NT2/D1 (cell line): Measurements from ENCODE around the gene COL26A1.
A peak's percentile ranks its signal among the peaks of the same experiment; 100 is the strongest.

ENCODE experiments used
- DNase-seq: peaks from one replicate; pipeline ENCODE4 v3.0.0-alpha.2; 2011; ENCODE audit warnings: low read depth, low spot score
- H3K27me3 ChIP-seq: 2 replicates; pipeline ENCODE4 v1.6.0; 2011; ENCODE audit warnings: mild to moderate bottlenecking; ENCODE audit not compliant: insufficient read length, insufficient read depth
- H3K36me3 ChIP-seq: 2 replicates; pipeline ENCODE4 v1.6.1; 2011; ENCODE audit warnings: mild to moderate bottlenecking, low read length, mixed read lengths; ENCODE audit not compliant: insufficient read depth, insufficient read length
- H3K4me1 ChIP-seq: 2 replicates; pipeline ENCODE4 v1.5.1; 2011; ENCODE audit not compliant: insufficient read depth, insufficient read length
- H3K4me3 ChIP-seq: 2 replicates; pipeline ENCODE4 v1.5.1; 2011; ENCODE audit warnings: low read depth; ENCODE audit not compliant: insufficient read length
- H3K9ac ChIP-seq: 2 replicates; pipeline ENCODE4 v1.6.0; 2011; ENCODE audit warnings: low read depth; ENCODE audit not compliant: insufficient read length
- H3K9me3 ChIP-seq: 2 replicates; pipeline ENCODE4 v1.5.1; 2011; ENCODE audit warnings: mild to moderate bottlenecking, low read length; ENCODE audit not compliant: insufficient read depth
- SUZ12 ChIP-seq: IDR thresholded peaks from 2 replicates; pipeline ENCODE4 v1.6.1; 2011; ENCODE audit not compliant: insufficient read length, insufficient read depth; ENCODE audit errors: extremely low read depth
- YY1 ChIP-seq: IDR thresholded peaks from 2 replicates; pipeline ENCODE4 v1.6.1; 2011; ENCODE audit not compliant: insufficient read length, insufficient read depth
- ZNF274 ChIP-seq: IDR thresholded peaks from 2 replicates; pipeline ENCODE4 v1.6.1; 2011; ENCODE audit warnings: mild to moderate bottlenecking, low read depth, low read length

The COL26A1 gene

GRCh38 chr7:101562531-101563197 is 200.0 kb downstream of the COL26A1 start:
- H3K9ac ChIP-seq: no peak overlapping the region
- no peak overlapping the region for H3K4me3 ChIP-seq
- no peaks in the 10 kb centered on the region for H3K9me3 ChIP-seq
- no peaks in the 10 kb centered on the region for H3K27me3 ChIP-seq
- no peak for DNase-seq
- peaks cover 3% of the 10 kb centered on the region for H3K36me3 ChIP-seq
- peaks cover 19% of the 10 kb centered on the region for H3K4me1 ChIP-seq
- TF ChIP-seq ZNF274 (no peak), YY1 (no peak)

- TF ChIP-seq SUZ12 (no peak), YY1 (no peak), ZNF274 (no peak)
- DNase-seq: no peak
- Histone ChIP-seq H3K9ac (no peak overlapping the region), H3K9me3 (no peaks in the 10 kb centered on the region), H3K4me3 (no peak overlapping the region), H3K4me1 (peaks cover 16% of the 10 kb centered on the region), H3K36me3 (peaks cover 3% of the 10 kb centered on the region), H3K27me3 (no peaks in the 10 kb centered on the region)
These were observed 200.7 kb downstream of the COL26A1 start for GRCh38 chr7:101563198-101563901.

GRCh38 chr7:101563943-101564777 is 201.5 kb downstream of the COL26A1 start:
- peaks cover 16% of the 10 kb centered on the region for H3K4me1 ChIP-seq
- no peaks in the 10 kb centered on the region for H3K9me3 ChIP-seq
- TF ChIP-seq ZNF274 (no peak), YY1 (no peak)
- no peak overlapping the region for H3K4me3 ChIP-seq
- no peak for DNase-seq
- H3K36me3 ChIP-seq: peaks cover 3% of the 10 kb centered on the region
- H3K9ac ChIP-seq: no peak overlapping the region
- no peaks in the 10 kb centered on the region for H3K27me3 ChIP-seq

GRCh38 chr7:101564778-101565211 is 202.1 kb downstream of the COL26A1 start:
- H3K36me3 ChIP-seq: no peaks in the 10 kb centered on the region
- H3K9ac ChIP-seq: no peak overlapping the region
- peaks cover 16% of the 10 kb centered on the region for H3K4me1 ChIP-seq
- H3K27me3 ChIP-seq: no peaks in the 10 kb centered on the region
- DNase-seq: peak; percentile 39
- no peak overlapping the region for H3K4me3 ChIP-seq
- no peak for TF ChIP-seq YY1
- TF ChIP-seq ZNF274: no peak
- TF ChIP-seq SUZ12: no peak
- no peaks in the 10 kb centered on the region for H3K9me3 ChIP-seq

GRCh38 chr7:101565601-101566209 is 203.0 kb downstream of the COL26A1 start:
- Histone ChIP-seq H3K27me3 (no peaks in the 10 kb centered on the region), H3K4me1 (peaks cover 16% of the 10 kb centered on the region), H3K9me3 (no peaks in the 10 kb centered on the region), H3K4me3 (no peak overlapping the region), H3K36me3 (no peaks in the 10 kb centered on the region), H3K9ac (no peak overlapping the region)
- DNase-seq: no peak
- TF ChIP-seq ZNF274 (no peak), YY1 (no peak), SUZ12 (no peak)

GRCh38 chr7:101567230-101567629 is 204.6 kb downstream of the COL26A1 start:
- no peak overlapping the region for H3K4me3 ChIP-seq
- no peak for DNase-seq
- H3K36me3 ChIP-seq: no peaks in the 10 kb centered on the region
- TF ChIP-seq ZNF274: no peak
- no peak for TF ChIP-seq YY1
- TF ChIP-seq SUZ12: no peak
- H3K27me3 ChIP-seq: no peaks in the 10 kb centered on the region
- no peak overlapping the region for H3K9ac ChIP-seq
- no peaks in the 10 kb centered on the region for H3K9me3 ChIP-seq
- H3K4me1 ChIP-seq: peaks cover 12% of the 10 kb centered on the region
